H9 (cell line): ENCODE results near the gene GABRB1. TPM values are rescaled to one million over a fixed set of nuclear protein-coding genes. Genes with fewer than 3 reads are reported as not detected.

Source experiments
- DNase-seq: peaks from one replicate; pipeline ENCODE4 v3.0.0-alpha.2; 2017
- H2AFZ ChIP-seq: one replicate; pipeline ENCODE4 v1.6.1; 2013; ENCODE audit warnings: mild to moderate bottlenecking, low read length, control low read depth, moderate library complexity
- H2AK5ac ChIP-seq: 2 replicates; pipeline ENCODE4 v1.6.1; 2013; ENCODE audit warnings: low read length, control low read depth, mixed read lengths; ENCODE audit not compliant: insufficient read length
- H2BK120ac ChIP-seq: one replicate; pipeline ENCODE4 v1.6.1; 2013; ENCODE audit warnings: low read depth, mild to moderate bottlenecking, low read length, control low read depth, inconsistent platforms; ENCODE audit not compliant: poor library complexity, severe bottlenecking
- H2BK12ac ChIP-seq: 2 replicates; pipeline ENCODE4 v1.6.1; 2013; ENCODE audit warnings: low read length, control low read depth, mixed read lengths, low read depth; ENCODE audit not compliant: insufficient read length
- H2BK15ac ChIP-seq: 2 replicates; pipeline ENCODE4 v1.6.1; 2013; ENCODE audit warnings: low read depth, low read length, control low read depth
- H2BK20ac ChIP-seq: one replicate; pipeline ENCODE4 v1.6.1; 2013; ENCODE audit warnings: low read depth, mild to moderate bottlenecking, low read length, control low read depth, inconsistent platforms; ENCODE audit not compliant: poor library complexity, severe bottlenecking
- H2BK5ac ChIP-seq: 2 replicates; pipeline ENCODE4 v1.6.1; 2013; ENCODE audit warnings: low read length, control low read depth, mixed read lengths; ENCODE audit not compliant: insufficient read length
- H3K14ac ChIP-seq: 2 replicates; pipeline ENCODE4 v1.6.1; 2013; ENCODE audit warnings: low read length, control low read depth; ENCODE audit not compliant: insufficient read depth
- H3K18ac ChIP-seq: 2 replicates; pipeline ENCODE4 v1.6.1; 2013; ENCODE audit warnings: low read depth, mild to moderate bottlenecking, mixed read lengths, low read length, control low read depth; ENCODE audit not compliant: insufficient read length
- H3K23ac ChIP-seq: 2 replicates; pipeline ENCODE4 v1.6.1; 2013; ENCODE audit warnings: low read length, control low read depth, mixed read lengths, low read depth; ENCODE audit not compliant: insufficient read length
- H3K23me2 ChIP-seq: 2 replicates; pipeline ENCODE4 v1.6.1; 2013; ENCODE audit warnings: low read depth, mild to moderate bottlenecking, mixed read lengths, low read length, control low read depth; ENCODE audit not compliant: insufficient read length, poor library complexity, severe bottlenecking
- H3K27ac ChIP-seq: 2 replicates; pipeline ENCODE4 v1.5.1; 2013; ENCODE audit warnings: low read length, control low read depth, mixed read lengths, low read depth; ENCODE audit not compliant: insufficient read length
- H3K27me3 ChIP-seq: 2 replicates; pipeline ENCODE4 v1.6.1; 2013; ENCODE audit warnings: low read length, control low read depth, inconsistent platforms; ENCODE audit not compliant: insufficient read depth
- H3K4ac ChIP-seq: 2 replicates; pipeline ENCODE4 v1.6.1; 2013; ENCODE audit warnings: low read depth, mild to moderate bottlenecking, control low read depth, inconsistent platforms, low read length, moderate library complexity
- H3K4me1 ChIP-seq: 2 replicates; pipeline ENCODE4 v1.6.1; 2013; ENCODE audit warnings: low read length, control low read depth, inconsistent platforms; ENCODE audit not compliant: insufficient read depth
- H3K4me2 ChIP-seq: 2 replicates; pipeline ENCODE4 v1.6.1; 2013; ENCODE audit warnings: low read length, control low read depth, mixed read lengths; ENCODE audit not compliant: insufficient read length, insufficient read depth
- H3K56ac ChIP-seq: 2 replicates; pipeline ENCODE4 v1.6.1; 2013; ENCODE audit warnings: low read depth, mild to moderate bottlenecking, mixed read lengths, low read length, control low read depth; ENCODE audit not compliant: insufficient read length
- H3K79me1 ChIP-seq: 2 replicates; pipeline ENCODE4 v1.6.1; 2013; ENCODE audit warnings: low read depth, mild to moderate bottlenecking, moderate library complexity, low read length, control low read depth, inconsistent platforms; ENCODE audit not compliant: insufficient read depth, poor library complexity, severe bottlenecking
- H3K79me2 ChIP-seq: 2 replicates; pipeline ENCODE4 v1.6.1; 2013; ENCODE audit warnings: low read length, control low read depth, inconsistent platforms; ENCODE audit not compliant: insufficient read depth
- H3K9ac ChIP-seq: 2 replicates; pipeline ENCODE4 v1.6.1; 2013; ENCODE audit warnings: low read length, control low read depth, mixed read lengths; ENCODE audit not compliant: insufficient read length; ENCODE audit errors: extremely low read depth
- H3K9me3 ChIP-seq: one replicate; pipeline ENCODE4 v1.6.1; 2013; ENCODE audit warnings: low read depth, low read length, inconsistent platforms; ENCODE audit not compliant: control insufficient read depth
- H3T11ph ChIP-seq: one replicate; pipeline ENCODE4 v1.6.1; 2013; ENCODE audit warnings: mild to moderate bottlenecking, low read length, control low read depth, inconsistent platforms
- H4K20me1 ChIP-seq: one replicate; pipeline ENCODE4 v1.6.1; 2013; ENCODE audit not compliant: control insufficient read depth, insufficient read length, insufficient read depth
- H4K5ac ChIP-seq: 2 replicates; pipeline ENCODE4 v1.6.1; 2013; ENCODE audit warnings: low read depth, mild to moderate bottlenecking, mixed read lengths, low read length, control low read depth; ENCODE audit not compliant: insufficient read length
- H4K8ac ChIP-seq: replicated peaks from 2 replicates; pipeline ENCODE4 v1.6.1; 2013; ENCODE audit warnings: low read length, control low read depth, mixed read lengths, low read depth; ENCODE audit not compliant: insufficient read length
- H4K91ac ChIP-seq: 2 replicates; pipeline ENCODE4 v1.6.1; 2013; ENCODE audit warnings: low read depth, mild to moderate bottlenecking, moderate library complexity, mixed read lengths, low read length, control low read depth; ENCODE audit not compliant: insufficient read length
- H3K27ac Mint-ChIP-seq, 3 experiments: 2 replicates in 2 of 3; 3 replicates in 1 of 3; pipeline ENCODE4 v1.8.0; 2020 to 2021; ENCODE audit warnings: mixed read lengths in 3 of 3, mild to moderate bottlenecking in 1 of 3, moderate library complexity in 1 of 3
- H3K27me3 Mint-ChIP-seq: 2 replicates; pipeline ENCODE4 v1.8.0; 2021; ENCODE audit warnings: low read depth, mild to moderate bottlenecking, moderate library complexity, mixed read lengths
- H3K36me3 Mint-ChIP-seq, 3 experiments: 2 replicates in 2 of 3; 3 replicates in 1 of 3; pipeline ENCODE4 v1.8.0; 2020 to 2021; ENCODE audit warnings: low read depth in 3 of 3, mixed read lengths in 3 of 3; ENCODE audit not compliant: insufficient read depth in 1 of 3
- H3K4me1 Mint-ChIP-seq, 2 experiments: 2 replicates each; pipeline ENCODE4 v1.8.0; 2020; ENCODE audit warnings: mixed read lengths in 2 of 2
- H3K4me3 Mint-ChIP-seq, 2 experiments: 2 replicates in 1 of 2; 3 replicates in 1 of 2; pipeline ENCODE4 v1.8.0; 2020 to 2021; ENCODE audit warnings: mild to moderate bottlenecking in 2 of 2, mixed read lengths in 2 of 2, moderate library complexity in 1 of 2
- H3K9me3 Mint-ChIP-seq, 2 experiments: 2 replicates in 1 of 2; 3 replicates in 1 of 2; pipeline ENCODE4 v1.8.0; 2020; ENCODE audit warnings: mild to moderate bottlenecking in 2 of 2, mixed read lengths in 2 of 2, moderate library complexity in 1 of 2
- CTCF ChIP-seq: fragments of 200-600 bp; sonication (generic); conservative IDR thresholded peaks from 3 replicates; pipeline ENCODE4 v1.8.0; 2021; ENCODE audit warnings: antibody characterized with exemption, mild to moderate bottlenecking
- WGBS: extraction: QIAGEN DNeasy Blood & Tissue Kit; methylation state at CpG from one replicate; pipeline ENCODE4 v1.1.7; 2013; ENCODE audit warnings: missing lambda C conversion rate, low lambda C conversion rate, mixed read lengths; ENCODE audit not compliant: insufficient read length; ENCODE audit errors: extremely low coverage; 5-methylcytosine and 5-hydroxymethylcytosine counted together
- total RNA-seq: library from RNA; stranded (reverse); gene quantifications from 2 replicates; pipeline ENCODE4 v1.2.1, GENCODE V29; 2021

GABRB1 gene
- total RNA-seq, 1 experiment from 2014 or later, result 0.39 TPM

DNA sequence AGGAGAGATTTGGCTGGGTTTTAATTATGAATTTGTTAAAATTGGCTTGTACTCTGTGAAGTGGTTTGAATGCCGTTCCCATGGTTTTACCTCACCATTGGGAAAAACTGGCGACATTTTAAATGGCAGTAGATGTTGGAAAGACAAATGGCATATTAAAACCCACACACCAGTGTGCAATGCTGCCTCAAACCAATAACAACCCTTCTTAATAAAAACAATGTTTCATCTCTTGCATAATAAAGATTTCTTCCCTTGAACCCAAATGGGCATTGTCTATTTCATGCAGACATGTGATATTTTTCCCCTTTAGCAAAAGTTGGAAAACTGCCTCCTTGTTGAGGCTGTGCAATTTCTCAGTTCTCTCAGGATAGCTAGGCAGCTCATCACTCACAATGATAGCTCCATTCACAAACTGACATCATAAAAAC lies 33.7 kb downstream of the GABRB1 start:
- Histone ChIP-seq H4K5ac (no peak overlapping the region), H3K4ac (no peak overlapping the region), H3K56ac (no peak overlapping the region), H2BK5ac (no peak overlapping the region), H2AFZ (no peak overlapping the region), H3K23ac (no peak overlapping the region), H3K4me2 (no peak overlapping the region), H3T11ph (no peak overlapping the region), H3K4me1 (no peaks in the 10 kb centered on the region), H3K27me3 (no peaks in the 10 kb centered on the region), H3K14ac (no peak overlapping the region), H2BK120ac (no peak overlapping the region), H3K23me2 (no peaks in the 10 kb centered on the region), H3K27ac (no peak overlapping the region), H2BK20ac (no peak overlapping the region), H3K9me3 (no peaks in the 10 kb centered on the region), H4K91ac (no peak overlapping the region), H3K79me2 (no peaks in the 10 kb centered on the region), H3K9ac (no peak overlapping the region), H3K18ac (no peak overlapping the region), H4K8ac (no peak overlapping the region), H2AK5ac (no peak overlapping the region), H2BK12ac (no peak overlapping the region), H2BK15ac (no peak overlapping the region), H3K79me1 (no peaks in the 10 kb centered on the region), H4K20me1 (no peaks in the 10 kb centered on the region)
- Mint-ChIP-seq H3K36me3 (no peaks in the 10 kb centered on the region), H3K9me3 (no peaks in the 10 kb centered on the region), H3K4me3 (no peak overlapping the region), H3K27me3 (no peaks in the 10 kb centered on the region), H3K27ac (no peak overlapping the region), H3K4me1 (no peaks in the 10 kb centered on the region)
- no peak for TF ChIP-seq CTCF
- DNase-seq, result no peak
- no CpG with 5 or more reads among the region's 2 CpGs for WGBS
